GM23338 (cell line): ENCODE results near the gene MCU. TPM values are rescaled to one million over a fixed set of nuclear protein-coding genes. Genes with fewer than 3 reads are reported as not detected.

Experiments used
- ATAC-seq: fragments of 200-7000 bp; cut with Tn5 transposase; 3 replicates; pipeline ENCODE4 v1.9.1; 2020
- DNase-seq: peaks from one replicate; pipeline ENCODE4 v3.0.0-alpha.2; 2015; ENCODE audit warnings: low spot score
- H2AFZ ChIP-seq: fragments of 200-600 bp; sonication (generic); 2 replicates; pipeline ENCODE4 v1.8.0; 2016; ENCODE audit warnings: antibody characterized with exemption, mild to moderate bottlenecking, moderate library complexity
- H3F3A ChIP-seq: fragments of 200-600 bp; sonication (generic); replicated peaks from 2 replicates; pipeline ENCODE4 v1.8.0; 2017; ENCODE audit warnings: antibody characterized with exemption, mixed run types, low read depth
- H3K27ac ChIP-seq: fragments of 200-600 bp; sonication (generic); 2 replicates; pipeline ENCODE4 v1.6.1; 2016; ENCODE audit warnings: low read depth
- H3K27me3 ChIP-seq: fragments of 200-600 bp; sonication (generic); 2 replicates; pipeline ENCODE4 v1.8.0; 2016; ENCODE audit warnings: mild to moderate bottlenecking, mixed run types, moderate library complexity; ENCODE audit not compliant: insufficient read depth
- H3K36me3 ChIP-seq: fragments of 200-600 bp; sonication (generic); 2 replicates; pipeline ENCODE4 v1.8.0; 2016; ENCODE audit warnings: mild to moderate bottlenecking; ENCODE audit not compliant: insufficient read depth
- H3K4me1 ChIP-seq: fragments of 200-600 bp; sonication (generic); 2 replicates; pipeline ENCODE4 v1.8.0; 2016; ENCODE audit warnings: mild to moderate bottlenecking, moderate library complexity; ENCODE audit not compliant: insufficient read depth
- H3K4me2 ChIP-seq: fragments of 200-600 bp; sonication (generic); 2 replicates; pipeline ENCODE4 v1.7.1; 2017; ENCODE audit warnings: mixed run types
- H3K4me3 ChIP-seq: fragments of 200-600 bp; sonication (generic); 2 replicates; pipeline ENCODE4 v1.6.1; 2016; ENCODE audit warnings: mixed run types
- H3K79me2 ChIP-seq: fragments of 200-600 bp; sonication (generic); replicated peaks from 2 replicates; pipeline ENCODE4 v1.8.0; 2017; ENCODE audit warnings: mild to moderate bottlenecking; ENCODE audit not compliant: insufficient read depth
- H3K9me2 ChIP-seq: fragments of 200-600 bp; sonication (generic); 2 replicates; pipeline ENCODE4 v1.8.0; 2017; ENCODE audit not compliant: insufficient read depth
- H4K20me1 ChIP-seq: fragments of 200-600 bp; sonication (generic); replicated peaks from 2 replicates; pipeline ENCODE4 v1.8.0; 2017; ENCODE audit warnings: mild to moderate bottlenecking; ENCODE audit not compliant: insufficient read depth
- H3K27ac Mint-ChIP-seq: 2 replicates; pipeline ENCODE4 v1.8.0; 2020; ENCODE audit warnings: inconsistent platforms, mild to moderate bottlenecking, moderate library complexity, mixed read lengths
- H3K27me3 Mint-ChIP-seq: 3 replicates; pipeline ENCODE4 v1.8.0; 2022; ENCODE audit warnings: low read depth, mild to moderate bottlenecking, moderate library complexity, mixed read lengths, inconsistent platforms; ENCODE audit not compliant: insufficient read depth, poor library complexity
- H3K36me3 Mint-ChIP-seq: 3 replicates; pipeline ENCODE4 v1.8.0; 2021; ENCODE audit warnings: low read depth, mild to moderate bottlenecking, inconsistent platforms, moderate library complexity, mixed read lengths
- H3K4me1 Mint-ChIP-seq: 3 replicates; pipeline ENCODE4 v1.8.0; 2020; ENCODE audit warnings: mild to moderate bottlenecking, inconsistent platforms, mixed read lengths
- H3K4me3 Mint-ChIP-seq: 3 replicates; pipeline ENCODE4 v1.8.0; 2021; ENCODE audit warnings: moderate library complexity, mild to moderate bottlenecking, inconsistent platforms, mixed read lengths
- H3K9me3 Mint-ChIP-seq: 3 replicates; pipeline ENCODE4 v1.8.0; 2020; ENCODE audit warnings: moderate library complexity, mild to moderate bottlenecking, inconsistent platforms, mixed read lengths
- CREB1 ChIP-seq: fragments of 250-450 bp; sonication (Bioruptor Pico); IDR thresholded peaks from 2 replicates; pipeline ENCODE4 v1.5.0; 2020; ENCODE audit warnings: low read depth, mild to moderate bottlenecking, moderate library complexity
- CTCF ChIP-seq, 2 experiments: fragments of 200-600 bp in 1 of 2; sonication (generic) in 1 of 2; conservative IDR thresholded peaks; 2 replicates each; pipeline versions ENCODE4 v1.5.1 to v1.6.1; 2016 to 2017; ENCODE audit warnings: antibody characterized with exemption in 2 of 2, low read depth in 2 of 2, mild to moderate bottlenecking in 2 of 2, moderate library complexity in 1 of 2
- EZH2 ChIP-seq: fragments of 200-600 bp; sonication (generic); IDR thresholded peaks from one replicate; pipeline ENCODE4 v1.8.0; 2017; ENCODE audit warnings: antibody characterized with exemption, mild to moderate bottlenecking, low read depth; ENCODE audit not compliant: unreplicated experiment
- NANOG ChIP-seq: IDR thresholded peaks from 2 replicates; pipeline ENCODE4 v1.6.1; 2016; ENCODE audit warnings: antibody characterized with exemption, borderline replicate concordance
- REST ChIP-seq: IDR thresholded peaks from one replicate; pipeline ENCODE4 v1.6.1; 2018; ENCODE audit warnings: antibody characterized with exemption; ENCODE audit not compliant: unreplicated experiment
- ZNF331 ChIP-seq: fragments of 250-450 bp; sonication (Bioruptor Pico); IDR thresholded peaks from 2 replicates; pipeline ENCODE4 v1.5.0; 2020; ENCODE audit warnings: low read depth, mild to moderate bottlenecking, moderate library complexity
- ZNF462 ChIP-seq: fragments of 250-450 bp; sonication (Bioruptor Pico); IDR thresholded peaks from 2 replicates; pipeline ENCODE4 v1.5.0; 2020; ENCODE audit warnings: mild to moderate bottlenecking, moderate library complexity
- polyA plus RNA-seq: library from polyadenylated mRNA; unstranded; fragments of >200 nt; fragmentation: Nextera tagmentation; extraction: Ambion mirVana; gene quantifications from 2 replicates; pipeline ENCODE4 v1.2.1, GENCODE V29; 2016
- total RNA-seq: library from RNA; depleted of rRNA; stranded (reverse); fragments of >200 nt; shearing (Covaris generic); gene quantifications from 2 replicates; pipeline ENCODE4 v1.2.3, GENCODE V29; 2014

The MCU gene
- total and polyA plus RNA-seq, 2 experiments from 2014 or later, result 41.8 to 68.2 TPM

GRCh38 chr10:72785409-72785808, 93.5 kb downstream of the MCU start:
- peaks cover 60% of the 10 kb centered on the region for H3K4me1 Mint-ChIP-seq
- H3K4me2 ChIP-seq, result peak overlapping the region; percentile 48
- peak overlapping the region; percentile 7; the same call in 1 of the 3 replicates for H3K4me3 Mint-ChIP-seq
- peaks cover 84% of the 10 kb centered on the region for H3K79me2 ChIP-seq
- no peaks in the 10 kb centered on the region for H3K27me3 ChIP-seq
- H3K27ac Mint-ChIP-seq, result peak overlapping the region; percentile 71; the same call in 1 of the 2 replicates
- no peaks in the 10 kb centered on the region for H3K36me3 ChIP-seq
- no peaks in the 10 kb centered on the region for H3K9me3 Mint-ChIP-seq
- no peaks in the 10 kb centered on the region for H3K9me2 ChIP-seq
- no peaks in the 10 kb centered on the region for H3F3A ChIP-seq
- no peak for TF ChIP-seq ZNF331 (CRISPR knock-in tag)
- TF ChIP-seq EZH2, result no peak
- TF ChIP-seq ZNF462 (CRISPR knock-in tag), result no peak
- TF ChIP-seq NANOG, result no peak
- no peak for TF ChIP-seq CREB1 (CRISPR knock-in tag)
- TF ChIP-seq REST, result no peak
- TF ChIP-seq CTCF (conservative IDR thresholded peaks at IDR 0.05; ENCODE audit: low read depth in 2 of 2), result no peak
- no peak for DNase-seq
- peaks cover 2% of the 10 kb centered on the region for H3K27me3 Mint-ChIP-seq
- no peaks in the 10 kb centered on the region for H3K36me3 Mint-ChIP-seq
- no peak for ATAC-seq
- H3K27ac ChIP-seq, result peak overlapping the region; percentile 82
- H2AFZ ChIP-seq, result no peak overlapping the region
- no peak overlapping the region for H3K4me3 ChIP-seq
- no peaks in the 10 kb centered on the region for H4K20me1 ChIP-seq
- H3K4me1 ChIP-seq, result peaks cover 52% of the 10 kb centered on the region
